ENCODE data around the gene TMED3. TPM values are rescaled to one million over a fixed set of nuclear protein-coding genes. Genes with fewer than 3 reads are reported as not detected.
"Not testable (repeated sequence)": the region's sequence is repeated elsewhere in the genome, so short reads cannot be mapped to it uniquely, and the experiment has no call there.

Gene TMED3
- total RNA-seq, 1 experiment from 2014 or later: 53.6 TPM

GRCh38 chr15:79319973-79320372, 9.1 kb downstream of the TMED3 start:
- H3K4me2 ChIP-seq (ENCODE audit: low read length); H3K9me2 ChIP-seq (ENCODE audit: insufficient read depth); intact Hi-C loops (cut with micrococcal nuclease); DNase-seq (ENCODE audit: low read depth, low spot score); H3K27ac ChIP-seq (ENCODE audit: low read depth, low read length); H3K4me1 ChIP-seq (ENCODE audit: control insufficient read depth in 1 of 2, insufficient read depth in 2 of 2, low read length in 2 of 2); H3K4me3 ChIP-seq (replicated peaks in 1 of 2; ENCODE audit: low read depth in 1 of 2, low read length in 2 of 2); POLR2A ChIA-PET; RAD21 ChIA-PET (ENCODE audit: low non-redundant PET in 1 of 2, low total read pairs in 2 of 2, uncharacterized antibody in 2 of 2, unreplicated experiment in 2 of 2); H3K27me3 ChIP-seq (ENCODE audit: insufficient read depth, low read length); H3K9ac ChIP-seq (ENCODE audit: low read length); ATAC-seq; H3K9me3 ChIP-seq (ENCODE audit: control insufficient read depth in 1 of 2, insufficient read depth in 1 of 2, low read depth in 1 of 2, low read length in 2 of 2); CTCF ChIA-PET; H2AFZ ChIP-seq (ENCODE audit: low read depth, low read length, poor library complexity, severe bottlenecking); H4K20me1 ChIP-seq (ENCODE audit: insufficient read depth); BruUV-seq (replicated peaks): not testable (repeated sequence)
- peaks cover 11 to 51% of the 10 kb centered on the region in 2 experiments for H3K36me3 ChIP-seq (ENCODE audit: control insufficient read depth in 1 of 2, insufficient read depth in 2 of 2, low read length in 2 of 2)
- H3K79me2 ChIP-seq (ENCODE audit: insufficient read depth, low read length): peaks cover 79% of the 10 kb centered on the region
- peak in 1 of 3 experiments; percentile 8; a peak in 1 of 6 replicates for TF ChIP-seq CTCF (IDR thresholded peaks at IDR 0.05 in 2 of 3, conservative IDR thresholded peaks at IDR 0.05 in 1 of 3; ENCODE audit: borderline replicate concordance in 1 of 3, insufficient read depth in 1 of 3, low read depth in 2 of 3, low read length in 2 of 3)

- Histone ChIP-seq H2AFZ (ENCODE audit: low read depth, low read length, poor library complexity, severe bottlenecking) (no peak overlapping the region), H3K9ac (ENCODE audit: low read length) (no peak overlapping the region), H3K36me3 (ENCODE audit: control insufficient read depth in 1 of 2, insufficient read depth in 2 of 2, low read length in 2 of 2) (peaks cover 10 to 39% of the 10 kb centered on the region in 2 experiments), H3K9me2 (ENCODE audit: insufficient read depth) (no peaks in the 10 kb centered on the region), H3K4me1 (ENCODE audit: control insufficient read depth in 1 of 2, insufficient read depth in 2 of 2, low read length in 2 of 2) (no peaks in the 10 kb centered on the region), H3K4me3 (replicated peaks in 1 of 2; ENCODE audit: low read depth in 1 of 2, low read length in 2 of 2) (no peak overlapping the region), H3K79me2 (ENCODE audit: insufficient read depth, low read length) (peaks cover 65% of the 10 kb centered on the region), H3K4me2 (ENCODE audit: low read length) (no peak overlapping the region), H3K27me3 (ENCODE audit: insufficient read depth, low read length) (no peaks in the 10 kb centered on the region), H3K27ac (ENCODE audit: low read depth, low read length) (no peak overlapping the region), H4K20me1 (ENCODE audit: insufficient read depth) (no peaks in the 10 kb centered on the region), H3K9me3 (ENCODE audit: control insufficient read depth in 1 of 2, insufficient read depth in 1 of 2, low read depth in 1 of 2, low read length in 2 of 2) (no peaks in the 10 kb centered on the region)
- ChIA-PET RAD21 (ENCODE audit: low non-redundant PET in 1 of 2, low total read pairs in 2 of 2, uncharacterized antibody in 2 of 2, unreplicated experiment in 2 of 2) (no interaction called here), POLR2A (no interaction called here), CTCF (no interaction called here)
- DNase-seq (ENCODE audit: low read depth, low spot score): no peak
- no peak for ATAC-seq
- intact Hi-C loops (cut with micrococcal nuclease): no loop called here
- no TSS peak for BruUV-seq (replicated peaks)
- TF ChIP-seq ATF3 (IDR thresholded peaks at IDR 0.05) (no peak), POLR2AphosphoS5 (IDR thresholded peaks at IDR 0.05; ENCODE audit: low read depth, low read length) (no peak), EGR1 (IDR thresholded peaks at IDR 0.05; ENCODE audit: low read depth) (no peak), REST (IDR thresholded peaks at IDR 0.05; ENCODE audit: low read depth) (no peak), RAD21 (IDR thresholded peaks at IDR 0.05; ENCODE audit: low read depth) (no peak), MAX (IDR thresholded peaks at IDR 0.05) (no peak), TCF7L2 (IDR thresholded peaks at IDR 0.05; ENCODE audit: borderline replicate concordance, extremely low read depth, insufficient read depth, insufficient read length) (no peak), CTCF (IDR thresholded peaks at IDR 0.05 in 2 of 3, conservative IDR thresholded peaks at IDR 0.05 in 1 of 3; ENCODE audit: borderline replicate concordance in 1 of 3, insufficient read depth in 1 of 3, low read depth in 2 of 3, low read length in 2 of 3) (no peak)
These were observed 11.0 kb downstream of the TMED3 start for GRCh38 chr15:79321876-79322275.
